Vagina (tissue), 2 donors: ENCODE data around the gene SPATS1.

ENCODE experiments used
- CTCF ChIP-seq, 3 experiments: fragments of 450-650 bp in 2 of 3; fragments of 200-600 bp in 1 of 3; sonication (generic) in 1 of 3; IDR thresholded peaks; one replicate each; pipeline ENCODE4 v1.5.1; 2017 to 2019; ENCODE audit warnings: antibody characterized with exemption in 3 of 3, mild to moderate bottlenecking in 2 of 3, moderate library complexity in 2 of 3
- POLR2A ChIP-seq, 2 donors: fragments of 450-650 bp; IDR thresholded peaks; one replicate each; pipeline ENCODE4 v1.6.1; 2017; ENCODE audit warnings: antibody characterized with exemption in 2 of 2, mild to moderate bottlenecking in 2 of 2, moderate library complexity in 2 of 2
- POLR2AphosphoS5 ChIP-seq, 2 donors: sonication (generic); formaldehyde crosslinking; IDR thresholded peaks; one replicate each; pipeline ENCODE4 v1.9.0; 2017; ENCODE audit warnings: antibody characterized with exemption in 2 of 2, mild to moderate bottlenecking in 2 of 2, low read depth in 1 of 2; ENCODE audit not compliant: insufficient read depth in 1 of 2

- TF ChIP-seq CTCF (IDR thresholded peaks at IDR 0.05) (no peak), POLR2AphosphoS5 (IDR thresholded peaks at IDR 0.05; ENCODE audit: insufficient read depth in 1 of 2, low read depth in 1 of 2) (no peak), POLR2A (IDR thresholded peaks at IDR 0.05) (no peak)
Measured at GRCh38 chr6:44316481-44316880, 26.0 kb upstream of the SPATS1 start.
